CD4-positive, alpha-beta T cell (primary cell): Measurements from ENCODE around the gene MYO5A. TPM values are rescaled to one million over a fixed set of nuclear protein-coding genes. Genes with fewer than 3 reads are reported as not detected.

Experiments
- ATAC-seq: fragments of 200-7000 bp; cut with Tn5 transposase; one replicate; pipeline ENCODE4 v1.10.0; 2022; ENCODE audit warnings: mild to moderate bottlenecking; ENCODE audit not compliant: poor library complexity
- CTCF ChIA-PET: fragments of 350-600 bp; sonication (Branson Sonifier 250); formaldehyde crosslinking; loops from one replicate; lab custom pipeline; 2021; ENCODE audit warnings: antibody characterized with exemption, inconsistent platforms; lab: Charles Lee
- POLR2A ChIA-PET: fragments of 350-600 bp; sonication (Branson Sonifier 250); formaldehyde crosslinking; loops from one replicate; lab custom pipeline; 2021; ENCODE audit warnings: antibody characterized with exemption, inconsistent platforms; lab: Charles Lee
- DNase-seq, 14 experiments: peaks; one replicate each; pipeline ENCODE4 v3.0.0-alpha.2; 2013 to 2020; ENCODE audit warnings: mixed read lengths in 2 of 14
- H3K27ac ChIP-seq, 2 donors: one replicate each; pipeline versions ENCODE4 v1.5.1 to v1.7.0; 2013; ENCODE audit warnings: low read length in 2 of 2, low read depth in 1 of 2, mild to moderate bottlenecking in 1 of 2
- H3K27me3 ChIP-seq, 2 experiments: 1 replicate in 1 of 2; 2 replicates in 1 of 2; pipeline versions ENCODE4 v1.6.1 to v1.7.0; 2013; ENCODE audit warnings: low read length in 2 of 2, control low read depth in 1 of 2, mild to moderate bottlenecking in 1 of 2, moderate library complexity in 1 of 2; ENCODE audit not compliant: insufficient read depth in 2 of 2, control insufficient read depth in 1 of 2
- H3K36me3 ChIP-seq: one replicate; pipeline ENCODE4 v1.6.1; 2013; ENCODE audit warnings: low read length, control low read depth; ENCODE audit not compliant: insufficient read depth
- H3K4me1 ChIP-seq: one replicate; pipeline ENCODE4 v1.6.1; 2013; ENCODE audit warnings: low read length, control low read depth; ENCODE audit not compliant: insufficient read depth
- H3K4me3 ChIP-seq: one replicate; pipeline ENCODE4 v1.5.1; 2013; ENCODE audit warnings: mild to moderate bottlenecking, low read length, moderate library complexity
- H3K9me3 ChIP-seq, 2 experiments: 1 replicate in 1 of 2; 2 replicates in 1 of 2; pipeline versions ENCODE4 v1.6.1 to v1.7.0; 2013; ENCODE audit warnings: low read length in 2 of 2, mild to moderate bottlenecking in 2 of 2, control low read depth in 1 of 2, moderate library complexity in 1 of 2; ENCODE audit not compliant: control insufficient read depth in 1 of 2, insufficient read depth in 1 of 2
- H3K27ac Mint-ChIP-seq: one replicate; pipeline ENCODE4 v1.8.0; 2020; ENCODE audit warnings: mixed read lengths
- H3K27me3 Mint-ChIP-seq: one replicate; pipeline ENCODE4 v1.8.0; 2021; ENCODE audit warnings: mixed read lengths
- H3K36me3 Mint-ChIP-seq: one replicate; pipeline ENCODE4 v1.8.0; 2021; ENCODE audit warnings: low read depth, mixed read lengths
- H3K4me1 Mint-ChIP-seq: one replicate; pipeline ENCODE4 v1.8.0; 2021; ENCODE audit warnings: low read depth, mixed read lengths
- H3K4me3 Mint-ChIP-seq: one replicate; pipeline ENCODE4 v1.8.0; 2020; ENCODE audit warnings: mild to moderate bottlenecking, mixed read lengths
- H3K9me3 Mint-ChIP-seq: one replicate; pipeline ENCODE4 v1.8.0; 2020; ENCODE audit warnings: mixed read lengths
- intact Hi-C, 2 experiments: fragments of 100-400 bp; cut with DNase I in 1 of 2; cut with micrococcal nuclease in 1 of 2; formaldehyde crosslinking; loops; one replicate each; pipeline versions ENCODE4 v1.15.1 to v1.9.0; 2023 to 2025; cut with DNase I, micrococcal nuclease
- total RNA-seq, 174 experiments: library from RNA in 2 of 174; stranded (reverse) in 2 of 174; gene quantifications; one replicate each; pipeline ENCODE4 v1.2.3 and lab custom pipeline; 2021 to 2026
- TF ChIP-seq, protein P1 (sequence below): fragments of 200-600 bp; IDR thresholded peaks from one replicate; pipeline ENCODE4 v1.8.0; 2022; ENCODE audit warnings: antibody characterized with exemption, mild to moderate bottlenecking

Gene MYO5A
- total RNA-seq, 2 experiments from 2014 or later, result 25.5 TPM

DNA sequence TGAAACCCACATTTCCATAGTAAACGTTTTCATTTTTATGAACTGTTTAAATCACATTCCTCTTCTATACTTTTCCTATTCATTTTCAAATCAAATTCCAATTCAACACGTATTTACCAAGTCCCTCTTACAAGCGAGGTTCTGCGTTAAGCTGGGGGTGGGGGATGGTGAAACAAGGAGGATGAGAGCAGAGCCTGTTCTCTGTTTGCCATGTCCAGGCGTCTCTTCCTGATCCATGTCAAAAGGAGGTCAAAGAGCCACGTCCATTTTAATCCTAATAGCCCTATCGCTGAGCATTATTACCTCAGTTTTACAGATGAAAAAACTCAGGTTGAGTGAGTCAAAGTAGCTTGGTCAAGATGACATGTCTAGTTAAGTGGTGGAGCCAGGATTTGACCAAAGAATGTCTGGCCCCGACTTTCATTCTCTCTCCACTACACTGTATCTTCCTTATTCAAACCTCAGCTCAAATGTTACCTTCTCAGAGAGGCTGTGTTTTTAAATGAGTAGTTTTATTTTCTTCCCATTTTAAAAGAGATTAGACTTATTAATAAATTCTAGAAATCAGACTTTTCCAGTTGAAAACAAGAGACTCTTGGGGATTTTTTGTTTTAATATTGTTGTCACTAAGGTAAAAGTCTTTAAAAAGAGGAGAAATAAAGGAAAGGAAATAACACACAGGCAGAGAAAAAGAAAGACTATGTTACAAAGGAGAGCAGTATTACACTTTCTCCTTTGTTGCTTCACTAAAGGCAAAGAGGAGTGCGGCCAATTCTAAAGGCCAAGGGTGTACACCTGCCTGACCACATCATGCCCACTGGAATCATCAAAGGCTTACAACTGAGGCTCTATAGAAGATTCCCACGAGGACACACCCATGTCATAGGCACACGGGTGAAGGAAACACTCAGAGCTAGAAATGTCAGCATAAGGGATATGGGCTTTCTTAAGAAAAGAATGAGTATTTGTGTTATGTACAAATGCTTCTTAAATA, 42.4 kb downstream of the MYO5A start:
- no peaks in the 10 kb centered on the region for H3K9me3 ChIP-seq
- POLR2A ChIA-PET, result interaction anchor here (1.2 to 2.1 kb wide), 3 partner anchors 21 to 47 kb away, joined by 3 to 12 read pairs (median 3); partner anchors contain the start of gene MYO5A
- no peak overlapping the region for H3K4me3 ChIP-seq
- H3K36me3 Mint-ChIP-seq, result no peaks in the 10 kb centered on the region
- no peaks in the 10 kb centered on the region for H3K27me3 ChIP-seq
- ATAC-seq (no peak), DNase-seq (no peak)
- TF ChIP-seq, protein P1, sequence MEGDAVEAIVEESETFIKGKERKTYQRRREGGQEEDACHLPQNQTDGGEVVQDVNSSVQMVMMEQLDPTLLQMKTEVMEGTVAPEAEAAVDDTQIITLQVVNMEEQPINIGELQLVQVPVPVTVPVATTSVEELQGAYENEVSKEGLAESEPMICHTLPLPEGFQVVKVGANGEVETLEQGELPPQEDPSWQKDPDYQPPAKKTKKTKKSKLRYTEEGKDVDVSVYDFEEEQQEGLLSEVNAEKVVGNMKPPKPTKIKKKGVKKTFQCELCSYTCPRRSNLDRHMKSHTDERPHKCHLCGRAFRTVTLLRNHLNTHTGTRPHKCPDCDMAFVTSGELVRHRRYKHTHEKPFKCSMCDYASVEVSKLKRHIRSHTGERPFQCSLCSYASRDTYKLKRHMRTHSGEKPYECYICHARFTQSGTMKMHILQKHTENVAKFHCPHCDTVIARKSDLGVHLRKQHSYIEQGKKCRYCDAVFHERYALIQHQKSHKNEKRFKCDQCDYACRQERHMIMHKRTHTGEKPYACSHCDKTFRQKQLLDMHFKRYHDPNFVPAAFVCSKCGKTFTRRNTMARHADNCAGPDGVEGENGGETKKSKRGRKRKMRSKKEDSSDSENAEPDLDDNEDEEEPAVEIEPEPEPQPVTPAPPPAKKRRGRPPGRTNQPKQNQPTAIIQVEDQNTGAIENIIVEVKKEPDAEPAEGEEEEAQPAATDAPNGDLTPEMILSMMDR, result no peak
- H3K9me3 Mint-ChIP-seq, result no peaks in the 10 kb centered on the region
- no peaks in the 10 kb centered on the region for H3K27me3 Mint-ChIP-seq
- peak overlapping the region; percentile 61 for H3K27ac Mint-ChIP-seq
- H3K27ac ChIP-seq, result no peak overlapping the region
- intact Hi-C loops, result loop anchor here in 1 of 2 experiments (5.0 kb wide), 1 partner anchor 36 kb away; no protein-coding TSS in a partner anchor
- CTCF ChIA-PET, result interaction anchor here (1.1 kb wide), 1 partner anchor 20 kb away, joined by 3 read pairs; no protein-coding TSS in a partner anchor
- no peaks in the 10 kb centered on the region for H3K36me3 ChIP-seq
- H3K4me3 Mint-ChIP-seq, result no peak overlapping the region
- peaks cover 51% of the 10 kb centered on the region for H3K4me1 ChIP-seq
- peaks cover 81% of the 10 kb centered on the region for H3K4me1 Mint-ChIP-seq

DNA sequence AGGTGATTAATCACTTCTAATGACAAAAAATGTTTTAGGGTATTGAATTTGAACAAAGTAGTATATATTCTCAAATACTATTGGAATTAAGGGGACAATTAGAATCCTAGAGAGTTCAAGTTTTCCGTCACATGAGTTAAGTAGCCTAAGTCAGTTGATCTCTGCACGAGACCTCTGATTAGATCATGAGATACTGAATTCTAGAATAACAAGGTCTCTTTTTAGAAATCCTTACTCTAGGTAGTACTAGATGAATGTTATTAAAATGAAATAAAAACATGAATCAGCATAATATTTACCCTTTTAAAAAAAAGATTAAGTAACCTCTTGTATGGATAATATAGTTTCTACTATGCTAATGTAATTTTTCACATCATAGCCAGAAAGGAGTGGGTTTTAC, 43.4 kb downstream of the MYO5A start:
- no peak overlapping the region for H3K27ac ChIP-seq
- H3K27ac Mint-ChIP-seq, result no peak overlapping the region
- no peaks in the 10 kb centered on the region for H3K36me3 ChIP-seq
- ChIA-PET CTCF (no interaction called here), POLR2A (no interaction called here)
- no peak for ATAC-seq
- no peak overlapping the region for H3K4me3 Mint-ChIP-seq
- TF ChIP-seq, protein P1, result no peak
- intact Hi-C loops, result loop anchor here (1.0 to 5.0 kb wide), 2 partner anchors 10 to 37 kb away; no protein-coding TSS in a partner anchor
- H3K27me3 ChIP-seq, result no peaks in the 10 kb centered on the region
- H3K9me3 ChIP-seq, result no peaks in the 10 kb centered on the region
- no peaks in the 10 kb centered on the region for H3K9me3 Mint-ChIP-seq
- no peak for DNase-seq
- H3K36me3 Mint-ChIP-seq, result no peaks in the 10 kb centered on the region
- H3K27me3 Mint-ChIP-seq, result no peaks in the 10 kb centered on the region
- no peak overlapping the region for H3K4me3 ChIP-seq
- peaks cover 87% of the 10 kb centered on the region for H3K4me1 Mint-ChIP-seq
- peaks cover 62% of the 10 kb centered on the region for H3K4me1 ChIP-seq

DNA sequence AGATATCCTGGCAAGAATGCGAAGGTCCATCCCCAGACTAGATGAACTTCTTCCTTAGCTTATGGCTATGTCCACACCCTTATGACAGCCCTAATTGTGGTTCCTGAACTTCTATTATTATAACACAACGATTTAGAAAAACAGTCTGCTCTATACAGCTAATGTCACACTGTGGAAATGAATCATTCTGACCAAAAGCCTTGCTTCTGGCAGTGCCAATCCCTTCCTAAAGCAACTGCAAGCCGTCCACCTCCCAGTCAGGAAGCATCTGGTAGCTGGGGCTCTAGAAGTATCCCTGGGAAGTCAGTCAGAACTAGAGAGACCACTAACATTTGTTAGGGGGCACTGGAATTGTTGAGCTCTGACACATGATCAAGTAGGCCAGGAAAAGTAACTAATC, 45.0 kb downstream of the MYO5A start:
- POLR2A ChIA-PET, result interaction anchor here (3.0 kb wide), 1 partner anchor 44 kb away, joined by 23 read pairs; the partner anchor contains the start of gene MYO5A
- H3K4me1 Mint-ChIP-seq, result peaks cover 79% of the 10 kb centered on the region
- H3K27ac ChIP-seq, result no peak overlapping the region
- H3K4me1 ChIP-seq, result peaks cover 59% of the 10 kb centered on the region
- no peaks in the 10 kb centered on the region for H3K36me3 Mint-ChIP-seq
- H3K27me3 Mint-ChIP-seq, result no peaks in the 10 kb centered on the region
- DNase-seq (no peak), ATAC-seq (no peak)
- H3K9me3 Mint-ChIP-seq, result no peaks in the 10 kb centered on the region
- H3K4me3 Mint-ChIP-seq, result peak overlapping the region; percentile 17
- TF ChIP-seq, protein P1, result no peak
- intact Hi-C loops, result loop anchor here (2.0 to 5.0 kb wide), 3 partner anchors 45 to 84 kb away; partner anchors contain the start of genes ARPP19 (in 1 of the 2) and MYO5A (in 1 of the 2)
- no peak overlapping the region for H3K4me3 ChIP-seq
- peak overlapping the region; percentile 67 for H3K27ac Mint-ChIP-seq
- H3K27me3 ChIP-seq, result no peaks in the 10 kb centered on the region
- no peaks in the 10 kb centered on the region for H3K36me3 ChIP-seq
- CTCF ChIA-PET, result no interaction called here
- no peaks in the 10 kb centered on the region for H3K9me3 ChIP-seq
